Hematopoietic multipotent progenitor cell treated with erythropoietin and hydrocortisone succinate and interleukin-3 and kit ligand, for 17 days (in vitro differentiated cells): Measurements from ENCODE around the gene NLRP2B.
"Not testable (repeated sequence)": the region's sequence is repeated elsewhere in the genome, so short reads cannot be mapped to it uniquely, and the experiment has no call there.

ENCODE experiments used
- DNase-seq: peaks from one replicate; pipeline ENCODE4 v3.0.0-alpha.2; 2015; ENCODE audit warnings: low spot score

The NLRP2B gene

DNA sequence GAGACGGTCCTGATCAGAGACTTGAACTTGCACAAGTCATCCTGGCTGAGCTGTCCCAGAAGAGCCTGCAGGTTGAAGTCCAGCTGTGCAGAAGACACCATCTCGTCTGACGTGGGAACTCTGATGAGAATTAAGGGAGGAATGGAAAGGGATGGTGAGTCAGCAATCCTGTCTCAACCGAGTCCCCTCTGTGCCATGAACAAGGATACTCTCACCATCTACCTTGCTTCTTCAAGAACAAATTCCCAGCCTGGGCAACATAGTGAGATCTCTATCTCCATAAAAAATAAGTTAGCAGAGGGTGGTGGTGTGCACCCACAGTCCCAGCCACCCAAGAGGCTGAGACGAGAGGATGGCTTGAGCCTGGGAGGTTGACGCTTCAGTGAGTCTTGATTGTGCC lies at the start of gene NLRP2B:
NLRP2B (minus strand) TSS at position 101 of the 400 bp plus-strand sequence.
- no peak for DNase-seq

DNA sequence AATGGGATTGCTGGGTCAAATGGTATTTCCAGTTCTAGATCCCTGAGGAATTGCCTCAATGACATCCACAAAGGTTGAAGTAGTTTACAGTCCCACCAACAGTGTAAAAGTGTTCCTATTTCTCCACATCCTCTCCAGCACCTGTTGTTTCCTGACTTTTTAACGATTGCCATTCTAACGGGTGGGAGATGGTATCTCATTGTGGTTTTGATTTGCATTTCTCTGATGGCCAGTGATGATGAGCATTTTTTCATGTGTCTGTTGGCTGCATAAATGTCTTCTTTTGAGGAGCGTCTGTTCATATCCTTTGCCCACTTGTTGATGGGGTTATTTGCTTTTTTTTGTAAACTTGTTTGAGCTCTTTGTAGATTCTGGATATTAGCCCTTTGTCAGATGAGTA lies 45.9 kb upstream of the NLRP2B start:
- not testable (repeated sequence) for DNase-seq

DNA sequence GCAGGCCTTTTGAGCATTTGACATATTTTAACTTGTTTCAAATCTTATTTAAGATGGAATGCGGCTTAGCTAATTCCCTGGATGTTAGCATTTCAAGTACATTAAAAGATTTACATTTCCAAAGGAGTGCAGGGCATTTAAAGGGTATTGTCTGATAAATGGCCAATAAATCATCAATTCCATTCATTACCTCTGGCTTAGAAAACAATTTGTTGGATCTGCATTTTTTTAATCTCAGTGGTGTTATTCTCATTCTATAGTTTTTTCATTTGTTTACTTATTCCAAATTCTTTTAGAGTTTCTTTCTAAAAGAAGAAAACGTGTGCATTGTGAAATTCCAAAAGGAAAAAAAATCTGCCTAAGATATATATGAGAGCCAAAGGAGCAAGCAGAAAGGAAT lies 1.3 kb upstream of the NLRP2B start:
- no peak for DNase-seq

DNA sequence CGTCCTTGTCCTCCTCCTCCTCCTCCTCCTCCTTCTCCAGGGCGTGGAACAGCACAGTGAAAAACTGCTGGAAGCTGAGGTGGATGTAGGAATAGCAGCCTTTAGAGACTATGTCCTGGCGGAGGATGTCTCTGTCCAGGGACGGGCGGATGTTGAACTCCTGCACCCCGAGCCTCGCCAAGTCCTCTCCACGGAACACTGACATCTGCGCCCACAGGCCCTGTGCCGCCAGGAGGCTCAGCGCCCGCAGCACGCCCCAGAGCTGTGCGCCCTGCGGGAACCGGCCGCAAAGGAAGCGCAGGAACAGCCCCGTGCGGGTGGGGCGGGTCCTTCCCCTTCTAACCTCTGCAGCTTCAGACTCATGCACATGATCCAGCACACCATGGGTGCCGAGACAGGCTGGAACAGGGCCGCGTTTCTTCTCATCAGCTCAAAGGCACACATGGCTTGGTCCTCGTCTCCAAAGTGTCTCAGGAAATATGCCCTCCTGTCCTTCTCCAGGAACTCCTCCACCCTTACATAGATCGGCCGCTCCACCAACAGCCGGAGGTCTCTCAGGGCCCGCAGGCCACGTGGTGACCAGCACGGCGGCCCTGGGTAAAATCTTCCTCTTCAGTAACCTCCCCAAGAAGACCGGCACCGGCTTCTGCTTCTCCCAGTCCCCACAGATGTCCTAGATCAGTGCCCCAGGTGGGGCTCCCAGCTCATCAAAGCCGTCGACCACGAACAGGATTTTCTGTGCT lies 1.2 kb downstream of the NLRP2B start:
- DNase-seq = no peak

DNA sequence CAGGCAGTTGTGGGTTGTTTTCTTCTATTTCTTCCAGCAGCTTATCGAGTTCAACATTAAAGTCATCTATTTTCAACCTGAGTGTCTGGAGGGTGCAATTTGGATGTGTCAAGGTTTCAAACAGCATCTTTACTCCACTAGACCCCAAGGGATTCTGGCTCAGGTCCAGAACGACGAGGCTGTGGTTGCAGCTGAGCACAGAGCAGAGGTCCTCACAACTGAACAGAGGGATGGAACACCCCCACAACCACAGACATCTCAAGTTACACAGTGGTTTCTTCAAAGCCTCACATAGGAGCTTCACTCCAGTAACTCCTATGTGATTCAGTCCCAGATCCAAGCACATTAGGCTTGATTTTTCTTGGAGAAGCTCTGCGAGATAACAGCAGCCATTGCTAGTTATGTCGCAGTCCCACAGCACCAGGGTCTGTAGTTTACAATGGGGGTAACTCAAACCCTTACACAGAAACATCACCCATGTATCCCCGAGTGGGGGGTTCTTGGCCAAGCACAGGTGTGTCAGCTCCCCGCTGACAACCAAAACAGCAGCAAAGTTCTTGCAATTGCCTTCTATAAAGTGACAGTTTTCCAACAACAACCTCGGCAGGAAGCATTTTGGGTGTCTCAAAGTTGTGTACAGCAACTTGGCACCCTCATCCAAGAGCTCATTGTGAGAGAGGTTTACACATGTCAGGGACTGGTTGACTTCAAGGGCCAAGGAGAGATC lies 2.8 kb downstream of the NLRP2B start:
- DNase-seq = no peak

DNA sequence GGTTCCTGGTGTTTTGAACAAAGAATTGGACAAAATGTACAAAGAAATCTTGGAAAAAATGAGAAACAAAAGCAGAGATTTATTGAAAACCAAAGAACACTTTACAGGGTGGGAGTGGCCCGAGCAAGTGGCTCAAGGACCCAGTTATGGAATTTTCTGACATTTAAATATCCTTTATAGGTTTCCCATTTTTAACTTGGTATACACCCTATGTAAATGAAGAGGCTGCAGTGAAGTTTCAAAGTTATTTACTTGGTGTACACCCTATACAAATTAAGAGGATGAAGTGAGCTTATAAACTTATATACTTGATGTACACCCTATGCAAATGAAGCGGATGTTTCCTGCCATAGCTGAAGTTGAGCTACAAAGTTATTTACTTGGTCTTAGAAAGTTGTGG lies 4.7 kb downstream of the NLRP2B start:
- no peak for DNase-seq

DNA sequence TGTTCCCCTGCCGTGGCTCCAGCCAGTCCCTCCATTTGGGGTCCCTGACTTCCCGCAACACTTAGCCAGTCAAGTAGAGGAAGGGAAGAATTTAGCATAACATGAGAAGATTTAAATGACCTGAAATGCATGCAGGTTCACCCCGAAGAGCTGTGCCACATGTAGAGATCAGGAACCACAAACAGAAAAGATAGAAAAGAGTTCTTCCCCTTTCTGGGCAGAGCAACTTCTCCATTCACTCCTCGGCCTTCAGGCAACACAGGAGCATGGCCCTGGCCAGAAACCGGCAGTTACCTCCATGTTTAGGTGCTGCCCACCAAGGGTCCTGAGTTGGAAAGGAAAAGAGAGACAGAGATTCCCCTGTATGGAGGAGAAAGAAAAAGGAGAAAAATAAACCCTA lies 5.2 kb downstream of the NLRP2B start:
- no peak for DNase-seq

DNA sequence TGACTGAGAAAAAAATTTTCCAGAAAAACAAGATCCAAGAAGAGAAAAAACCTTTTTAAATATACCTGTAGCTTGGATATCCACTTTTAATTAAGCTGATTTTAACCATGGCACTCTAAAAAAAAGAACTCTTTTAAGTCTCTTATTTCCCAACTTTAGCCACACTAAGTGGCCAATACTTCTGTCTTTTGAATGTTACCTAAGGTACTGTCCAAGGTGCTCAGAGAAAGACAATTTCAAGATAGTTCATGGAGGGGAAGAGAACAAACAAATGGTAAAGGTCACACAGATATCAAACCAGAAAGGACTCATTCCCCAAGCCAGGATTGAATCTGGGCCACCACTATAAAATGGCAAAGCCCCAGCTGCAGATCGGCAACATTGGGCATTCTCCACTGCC lies 10.1 kb downstream of the NLRP2B start:
- DNase-seq = no peak

DNA sequence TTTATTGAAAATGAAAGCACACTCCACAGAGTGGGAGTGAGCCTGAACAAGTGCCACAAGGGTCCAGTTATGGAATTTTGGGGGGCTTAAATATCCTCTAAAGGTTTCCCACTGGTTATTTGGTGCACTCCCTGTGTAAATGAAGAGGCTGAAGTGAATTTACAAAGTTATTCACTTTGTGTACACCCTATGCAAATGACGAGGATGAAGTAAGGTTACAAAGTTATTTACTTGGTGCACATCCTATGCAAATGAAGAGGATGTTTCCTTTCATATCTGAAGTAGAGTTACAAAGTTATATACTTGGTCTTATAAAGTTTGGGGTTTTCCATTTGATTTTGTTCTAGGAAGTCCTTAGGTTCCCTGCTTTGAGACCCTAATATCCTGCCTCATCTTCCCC lies 13.1 kb downstream of the NLRP2B start:
- no peak for DNase-seq

DNA sequence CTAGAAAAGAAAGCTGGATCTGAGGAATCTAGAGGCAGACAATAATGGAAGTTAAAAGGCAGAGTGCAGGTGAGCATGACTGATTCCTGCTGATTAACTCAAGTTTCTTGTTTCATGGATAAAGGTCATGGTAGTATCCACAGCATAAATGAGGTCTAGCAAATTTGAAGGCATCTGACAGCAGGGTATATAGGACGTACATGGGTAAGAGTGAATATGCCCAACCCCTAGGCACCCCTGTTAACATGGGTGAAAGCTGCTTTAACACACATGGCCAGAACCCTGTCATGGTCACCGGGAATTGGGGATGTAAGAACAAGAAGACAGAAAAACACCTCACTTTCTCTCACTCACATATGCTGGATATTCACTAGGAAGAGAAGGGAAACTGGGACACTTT lies 25.0 kb downstream of the NLRP2B start:
- DNase-seq = no peak

DNA sequence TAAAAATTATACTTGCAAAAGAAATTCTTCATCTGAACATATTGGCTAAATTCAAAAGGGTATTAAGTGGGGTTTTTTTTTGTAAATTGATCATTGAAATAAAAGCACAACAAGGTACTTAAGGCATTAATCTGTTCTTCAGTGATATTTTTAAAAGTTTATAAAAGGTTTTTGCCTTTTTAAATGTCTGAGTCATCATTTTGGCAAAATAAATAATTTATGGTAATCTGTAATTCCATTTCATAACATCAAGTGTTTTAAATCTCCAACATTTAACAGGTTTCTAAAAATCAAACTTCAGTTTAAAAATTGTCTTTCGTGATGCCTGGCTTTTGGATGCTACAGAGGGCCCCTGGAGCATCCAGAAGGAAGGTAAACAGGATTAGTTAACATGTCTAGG lies 27.4 kb downstream of the NLRP2B start:
- no peak for DNase-seq

DNA sequence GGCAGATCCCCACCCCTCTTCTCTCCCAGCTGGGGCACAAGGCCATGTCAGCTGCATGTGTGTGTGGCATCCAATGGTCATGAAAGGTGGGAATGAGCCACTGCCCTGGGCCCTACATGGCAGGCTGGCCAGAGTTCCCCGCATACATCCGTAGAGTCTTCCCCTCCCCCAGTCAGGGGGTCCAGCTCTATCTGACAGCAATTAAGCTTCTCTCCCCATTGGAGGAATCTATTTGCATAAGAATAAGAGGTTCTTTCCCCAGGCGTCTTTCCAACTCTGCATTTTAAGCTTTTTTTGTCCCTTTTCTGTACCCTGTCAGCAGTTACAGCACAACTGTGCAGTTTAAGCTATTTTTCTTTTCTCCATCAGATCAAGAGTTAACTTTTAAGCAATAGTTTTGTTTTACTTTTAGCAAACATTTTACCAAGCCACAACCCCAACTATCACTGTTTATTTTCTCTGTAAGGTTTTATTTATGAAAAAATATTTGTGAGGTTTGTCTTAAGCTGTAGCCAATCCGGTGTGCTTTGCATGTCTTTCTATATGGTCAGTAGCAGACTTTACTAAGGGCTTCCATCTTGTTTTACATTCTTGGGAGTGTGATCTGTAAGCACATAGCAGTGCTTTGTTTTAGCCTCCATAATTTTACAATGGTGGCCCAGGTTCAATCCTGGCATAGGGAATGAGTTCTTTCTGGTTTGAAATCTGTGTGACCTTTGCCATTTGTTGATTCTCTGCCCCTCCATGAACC lies 28.7 kb downstream of the NLRP2B start:
- no peak for DNase-seq

DNA sequence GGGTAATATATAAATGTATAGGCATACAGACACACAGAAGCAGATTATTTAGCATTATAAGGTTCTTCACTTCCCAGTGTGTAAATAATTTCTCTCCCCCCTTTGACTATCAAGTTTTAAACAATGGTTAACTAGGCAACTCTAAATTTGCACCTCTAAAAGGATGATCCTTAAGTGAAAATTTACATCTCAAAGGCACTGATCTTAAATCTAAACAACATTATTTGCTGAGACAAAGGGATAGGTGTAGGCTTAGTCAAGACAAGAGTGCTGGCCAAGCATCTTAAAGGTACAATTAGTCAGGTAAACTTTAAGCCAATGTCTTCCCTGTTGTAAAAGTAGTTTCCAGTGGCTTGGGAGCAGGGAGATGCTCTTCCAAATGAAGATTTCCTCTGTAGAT lies 33.0 kb downstream of the NLRP2B start:
- DNase-seq = no peak

DNA sequence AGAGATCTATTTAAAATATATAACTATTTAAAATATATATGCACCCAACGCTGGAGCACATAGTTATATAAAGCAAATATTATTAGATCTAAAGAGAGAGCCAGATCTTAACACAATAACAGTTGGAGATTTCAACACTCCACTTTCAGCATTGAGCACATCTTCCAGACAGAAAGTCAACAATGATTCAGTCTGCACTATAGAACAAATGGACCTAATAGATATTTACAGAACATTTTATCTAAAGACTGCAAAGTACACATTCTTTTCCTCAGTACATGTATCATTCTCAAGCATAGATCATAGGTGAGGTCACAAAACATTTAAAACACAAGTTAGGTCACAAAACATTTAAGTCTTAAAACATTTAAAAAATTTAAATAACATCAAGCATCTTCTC lies 36.4 kb downstream of the NLRP2B start:
- no peak for DNase-seq

DNA sequence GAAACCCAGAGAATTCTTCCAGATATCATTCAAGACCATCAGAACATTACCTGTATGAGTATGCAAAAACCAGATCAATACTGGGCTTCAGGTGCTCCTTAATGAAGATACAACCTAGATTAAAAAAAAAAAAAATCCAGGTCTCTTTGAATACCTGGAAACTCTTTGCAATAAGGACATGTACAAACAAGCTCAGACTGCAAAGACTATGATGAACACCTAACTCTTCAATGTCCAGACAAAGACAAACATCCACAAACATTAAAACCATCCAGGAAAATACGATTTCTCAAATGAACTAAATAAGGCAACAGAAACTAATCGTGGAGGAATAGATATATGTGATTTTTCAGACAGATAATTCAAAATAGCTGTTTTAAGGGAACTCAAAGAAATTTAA lies 38.7 kb downstream of the NLRP2B start:
- DNase-seq = no peak

DNA sequence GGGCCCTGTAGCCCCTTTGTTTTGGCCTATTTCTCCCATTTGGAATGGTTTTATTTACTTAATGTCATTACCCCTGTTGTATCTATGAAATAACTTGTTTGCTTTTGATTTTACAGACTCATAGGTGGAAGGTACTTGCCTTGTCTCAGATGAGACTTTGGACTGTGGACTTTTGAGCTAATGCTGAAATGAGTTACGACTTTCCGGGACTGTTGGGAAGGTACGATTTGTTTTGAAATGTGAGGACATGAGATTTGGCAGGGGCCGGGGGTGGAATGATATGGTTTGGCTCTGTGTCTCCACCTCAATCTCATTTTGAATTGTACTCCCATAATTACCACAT lies 39.4 kb downstream of the NLRP2B start:
- DNase-seq = no peak

DNA sequence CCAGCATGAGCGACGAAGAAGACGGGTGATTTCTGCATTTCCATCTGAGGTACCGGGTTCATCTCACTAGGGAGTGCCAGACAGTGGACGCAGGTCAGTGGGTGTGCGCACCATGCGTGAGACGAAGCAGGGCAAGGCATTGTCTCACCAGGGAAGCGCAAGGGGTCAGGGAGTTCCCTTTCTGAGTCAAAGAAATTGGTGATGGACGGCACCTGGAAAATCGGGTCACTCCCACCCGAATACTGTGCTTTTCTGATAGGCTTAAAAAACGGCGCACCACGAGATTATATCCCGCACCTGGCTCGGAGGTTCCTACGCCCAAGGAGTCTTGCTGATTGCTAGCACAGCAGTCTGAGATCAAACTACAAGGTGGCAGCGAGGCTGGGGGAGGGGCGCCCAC lies 50.6 kb downstream of the NLRP2B start:
- not testable (repeated sequence) for DNase-seq
